Measurements from ENCODE around the gene OR8B12.

OR8B12 gene

GRCh38 chr11:124519850-124520549, 23.5 kb downstream of the OR8B12 start:
- DNase-seq: peak; percentile 40

GRCh38 chr11:124518989-124519451, 24.4 kb downstream of the OR8B12 start:
- DNase-seq: peak; percentile 50

DNA sequence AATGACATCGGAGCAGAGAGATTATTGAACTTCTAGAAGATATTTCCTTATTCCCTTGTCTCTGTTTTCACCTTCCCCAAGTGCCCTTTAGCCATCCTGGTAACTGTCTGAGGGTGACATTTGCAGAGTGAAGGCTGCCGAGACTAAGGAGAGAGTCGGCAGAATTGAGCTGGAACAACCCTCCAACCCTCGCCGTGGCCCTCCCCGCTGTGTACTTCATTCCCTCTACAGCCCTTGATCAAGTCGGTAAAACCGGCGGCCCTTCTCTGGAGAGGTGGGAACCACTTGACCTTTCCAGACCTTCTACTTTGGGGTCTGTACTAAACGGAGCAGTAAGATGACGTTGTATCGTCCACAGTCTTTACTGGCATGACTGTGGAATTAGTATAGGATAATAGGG, 26.1 kb downstream of the OR8B12 start:
- no peak for DNase-seq

DNA sequence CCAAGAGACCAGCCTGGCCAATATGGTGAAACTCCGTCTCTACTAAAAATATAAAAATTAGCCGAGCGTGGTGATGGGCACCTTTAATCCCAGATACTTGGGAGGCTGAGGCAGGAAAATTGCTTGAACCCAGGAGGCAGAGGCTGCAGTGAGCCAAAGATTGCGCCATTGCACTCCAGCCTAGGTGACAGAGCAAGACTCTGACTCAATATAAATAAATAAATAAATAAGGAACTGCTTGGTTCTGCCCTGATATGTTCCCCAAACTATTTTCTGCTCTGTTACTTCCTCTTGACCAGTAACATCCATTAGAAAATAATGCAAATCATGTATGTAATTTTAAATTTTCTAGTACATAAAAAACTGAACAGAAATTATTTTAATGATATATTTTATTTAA, 28.8 kb downstream of the OR8B12 start:
- DNase-seq: peak; percentile 27

DNA sequence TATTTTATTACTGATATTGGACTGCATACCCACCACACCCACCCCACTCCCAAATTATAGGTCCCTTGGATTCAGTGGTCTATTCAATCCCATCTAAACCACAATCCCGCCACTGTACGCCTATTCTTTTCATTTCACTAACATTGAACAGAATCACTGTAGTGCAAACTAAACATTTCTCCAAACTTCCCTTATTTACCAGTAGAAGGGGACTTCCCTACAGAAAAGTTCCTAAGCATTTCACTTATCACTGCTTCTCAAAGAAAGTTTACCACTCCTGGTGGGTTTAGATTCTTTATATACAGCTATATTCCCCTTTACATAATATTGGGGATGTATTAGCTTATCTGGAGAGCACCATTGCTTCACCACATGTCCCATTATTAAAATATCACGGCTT, 29.3 kb downstream of the OR8B12 start:
- DNase-seq: peak; percentile 43

DNA sequence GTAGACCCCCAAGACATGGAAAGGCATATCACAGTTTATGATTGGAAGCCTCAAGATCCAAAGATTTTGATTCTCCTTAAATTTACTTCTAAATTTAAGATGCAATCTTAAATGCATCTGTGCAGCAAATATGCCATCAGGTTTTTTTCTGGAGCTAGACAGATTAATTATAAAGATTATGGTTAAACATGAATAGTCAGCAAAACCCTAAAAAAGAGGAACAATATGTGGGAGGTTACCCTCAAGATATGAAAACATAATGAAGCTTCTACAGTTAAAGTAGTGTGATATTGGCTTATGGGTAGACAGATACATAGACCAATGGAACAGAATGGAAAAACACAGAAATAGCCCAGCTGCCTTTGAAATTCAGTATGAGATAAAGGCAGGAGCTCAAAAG, 31.7 kb downstream of the OR8B12 start:
- peak; percentile 94 for DNase-seq

GRCh38 chr11:124510279-124510678, 33.2 kb downstream of the OR8B12 start:
- no peak for DNase-seq

- no peak for DNase-seq
Measured at GRCh38 chr11:124499711-124500110, 43.7 kb downstream of the OR8B12 start.

DNA sequence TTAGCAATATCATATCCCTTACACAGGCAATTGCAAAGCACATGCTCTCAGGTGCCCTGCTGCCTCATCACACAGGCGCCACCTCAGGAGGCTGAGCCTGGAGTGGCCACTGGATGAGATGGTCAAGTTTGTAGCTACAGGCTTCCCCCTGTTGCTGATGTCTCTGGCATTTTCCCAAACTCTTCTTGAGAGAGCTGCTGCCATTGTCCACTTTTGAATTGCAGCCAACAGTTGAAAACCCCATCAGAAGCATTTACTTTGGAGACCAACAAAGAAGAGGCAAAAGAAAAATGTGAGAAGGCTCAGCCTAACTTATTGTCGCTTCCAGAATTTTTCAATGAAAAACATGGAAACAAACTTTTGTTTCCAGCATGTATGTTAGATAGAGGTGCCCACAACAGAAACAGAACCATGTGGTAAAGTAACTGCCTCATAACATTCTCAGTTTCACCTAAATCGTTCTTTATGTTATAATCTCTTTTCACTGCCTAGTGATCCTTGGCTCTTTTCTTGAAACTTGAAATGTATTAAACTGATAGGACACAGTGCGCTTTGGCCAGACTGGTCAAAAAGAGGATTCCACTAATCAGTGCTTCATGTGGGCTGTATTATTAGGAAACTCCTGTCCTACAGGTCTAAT, 50.3 kb downstream of the OR8B12 start:
- no peak for DNase-seq

All from OCI-M1 (cell line).